Ishikawa (cell line): Measurements from ENCODE around the gene APC2.

ENCODE experiments used
- CEBPB ChIP-seq: IDR thresholded peaks from 2 replicates; pipeline ENCODE4 v1.6.1; 2012
- CREB1 ChIP-seq: IDR thresholded peaks from 2 replicates; pipeline ENCODE4 v1.6.1; 2012; ENCODE audit warnings: low read depth
- EGR1 ChIP-seq: IDR thresholded peaks from 2 replicates; pipeline ENCODE4 v1.6.1; 2012
- EP300 ChIP-seq: IDR thresholded peaks from 2 replicates; pipeline ENCODE4 v1.6.1; 2012; ENCODE audit warnings: borderline replicate concordance
- FOXM1 ChIP-seq: IDR thresholded peaks from 2 replicates; pipeline ENCODE4 v1.6.1; 2012; ENCODE audit warnings: low read depth, borderline replicate concordance
- NFIC ChIP-seq: IDR thresholded peaks from 2 replicates; pipeline ENCODE4 v1.6.1; 2012
- RAD21 ChIP-seq: IDR thresholded peaks from 2 replicates; pipeline ENCODE4 v1.6.1; 2012; ENCODE audit warnings: low read depth
- TAF1 ChIP-seq: IDR thresholded peaks from 2 replicates; pipeline ENCODE4 v1.6.1; 2012; ENCODE audit warnings: low read depth, mild to moderate bottlenecking
- TCF12 ChIP-seq: IDR thresholded peaks from 2 replicates; pipeline ENCODE4 v1.6.1; 2012; ENCODE audit warnings: low read depth
- TEAD4 ChIP-seq: IDR thresholded peaks from 2 replicates; pipeline ENCODE4 v1.6.1; 2012
- YY1 ChIP-seq: IDR thresholded peaks from 2 replicates; pipeline ENCODE4 v1.6.1; 2012; ENCODE audit warnings: low read depth
- ZBTB7A ChIP-seq: IDR thresholded peaks from 2 replicates; pipeline ENCODE4 v1.6.1; 2012; ENCODE audit warnings: low read depth
- TF ChIP-seq, protein P1 (sequence below): IDR thresholded peaks from 2 replicates; pipeline ENCODE4 v1.6.1; 2012
- TF ChIP-seq, protein P2 (sequence below): IDR thresholded peaks from 2 replicates; pipeline ENCODE4 v1.6.1; 2012
- TF ChIP-seq, protein P3 (sequence below): IDR thresholded peaks from 2 replicates; pipeline ENCODE4 v1.6.1; 2012; ENCODE audit warnings: low read depth, mild to moderate bottlenecking

Gene APC2

DNA sequence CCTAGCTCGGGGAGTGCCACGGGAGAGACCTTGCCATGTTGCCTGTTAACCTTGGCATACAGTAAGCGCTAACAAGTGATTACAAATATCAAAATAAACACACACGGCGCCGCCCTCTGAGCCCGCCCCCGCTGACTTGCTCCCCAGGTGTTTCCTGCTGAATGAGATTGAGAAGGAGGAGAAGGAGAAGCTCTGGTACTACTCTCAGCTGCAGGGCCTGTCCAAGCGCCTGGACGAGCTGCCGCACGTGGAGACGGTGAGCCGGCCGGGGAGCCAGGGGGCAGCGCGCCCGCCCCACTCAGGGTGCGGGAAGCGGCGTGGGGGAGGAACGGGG, 5.0 kb downstream of the APC2 start:
- 0 out of 2 replicates have a peak, but pooled peaks have one; percentile 36 for TF ChIP-seq EGR1
- TF ChIP-seq YY1, result no peak

DNA sequence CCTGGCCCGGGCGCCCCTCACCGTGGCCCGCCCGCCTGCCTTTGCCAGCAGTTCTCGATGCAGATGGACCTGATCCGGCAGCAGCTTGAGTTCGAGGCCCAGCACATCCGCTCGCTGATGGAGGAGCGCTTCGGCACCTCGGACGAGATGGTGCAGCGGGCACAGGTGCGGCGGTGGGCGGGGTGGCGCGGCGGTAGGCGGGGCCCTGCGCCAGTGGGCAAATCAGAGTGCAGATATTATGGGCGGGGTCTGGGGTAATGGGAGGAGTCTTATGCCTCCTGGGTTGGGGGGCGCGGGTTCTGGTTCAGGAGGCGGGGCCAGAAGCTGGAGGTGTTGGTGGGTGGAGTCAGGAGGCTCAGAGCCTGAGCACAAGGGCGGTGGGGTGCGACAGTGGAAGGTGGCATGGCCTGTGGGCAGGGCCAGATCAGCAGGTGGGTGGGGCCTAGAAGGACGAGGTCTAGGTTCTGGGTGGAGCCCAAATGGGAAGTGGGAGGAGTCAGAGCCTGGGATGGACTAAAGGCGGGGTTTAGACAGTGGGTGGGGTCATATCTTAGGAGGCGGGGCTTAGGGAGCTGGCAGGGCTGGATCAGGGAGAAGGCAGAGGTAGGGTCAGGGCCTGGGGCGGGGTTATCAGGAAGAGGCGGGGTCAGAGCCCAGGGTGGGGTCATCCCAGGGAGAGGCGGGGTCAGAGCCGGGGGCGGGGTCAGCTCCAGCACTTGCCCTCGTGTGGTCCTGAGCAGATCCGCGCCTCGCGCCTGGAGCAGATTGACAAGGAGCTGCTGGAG, 5.6 kb downstream of the APC2 start:
- TF ChIP-seq, protein P1, sequence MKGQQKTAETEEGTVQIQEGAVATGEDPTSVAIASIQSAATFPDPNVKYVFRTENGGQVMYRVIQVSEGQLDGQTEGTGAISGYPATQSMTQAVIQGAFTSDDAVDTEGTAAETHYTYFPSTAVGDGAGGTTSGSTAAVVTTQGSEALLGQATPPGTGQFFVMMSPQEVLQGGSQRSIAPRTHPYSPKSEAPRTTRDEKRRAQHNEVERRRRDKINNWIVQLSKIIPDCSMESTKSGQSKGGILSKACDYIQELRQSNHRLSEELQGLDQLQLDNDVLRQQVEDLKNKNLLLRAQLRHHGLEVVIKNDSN, result no peak
- TF ChIP-seq, protein P2, sequence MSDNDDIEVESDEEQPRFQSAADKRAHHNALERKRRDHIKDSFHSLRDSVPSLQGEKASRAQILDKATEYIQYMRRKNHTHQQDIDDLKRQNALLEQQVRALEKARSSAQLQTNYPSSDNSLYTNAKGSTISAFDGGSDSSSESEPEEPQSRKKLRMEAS, result peak; percentile 97

DNA sequence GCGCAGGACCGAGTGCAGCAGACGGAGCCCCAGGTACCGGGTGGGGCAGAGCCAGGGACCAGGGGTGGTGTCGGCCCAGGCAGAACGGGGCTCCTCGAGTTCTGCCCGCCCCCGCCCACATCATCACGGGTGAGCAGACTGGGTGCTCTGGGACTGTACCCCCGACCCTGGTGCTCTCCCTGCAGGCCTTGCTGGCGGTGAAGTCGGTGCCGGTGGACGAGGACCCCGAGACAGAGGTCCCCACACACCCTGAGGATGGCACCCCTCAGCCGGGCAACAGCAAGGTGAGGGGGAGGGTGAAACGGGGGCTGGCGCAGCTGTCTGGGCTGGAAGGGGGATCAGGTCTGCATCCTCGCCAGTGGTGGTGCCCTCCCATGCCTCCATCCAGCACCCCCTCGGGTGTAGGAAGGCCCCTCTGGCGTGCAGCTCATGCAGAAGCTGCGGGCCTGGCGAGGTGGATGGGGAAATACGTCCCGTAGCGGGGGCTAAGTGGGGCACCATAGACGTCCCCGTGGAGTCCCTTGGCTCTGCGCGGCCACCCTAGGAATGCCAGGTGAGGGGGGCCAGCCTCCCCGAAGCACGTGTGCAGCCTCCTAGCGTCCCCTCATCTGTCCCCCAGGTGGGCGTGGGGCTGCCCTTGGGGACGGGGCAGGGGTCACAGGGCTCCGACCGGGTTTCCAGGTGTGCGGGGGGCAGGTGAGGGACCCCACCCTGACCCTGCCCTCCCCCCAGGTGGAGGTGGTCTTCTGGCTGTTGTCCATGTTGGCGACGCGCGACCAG, 6.4 kb downstream of the APC2 start:
- TF ChIP-seq TCF12 (0 out of 2 replicates have a peak, but pooled peaks have one; percentile 11), CREB1 (no peak), TAF1 (no peak)
- TF ChIP-seq, protein P2, result no peak

DNA sequence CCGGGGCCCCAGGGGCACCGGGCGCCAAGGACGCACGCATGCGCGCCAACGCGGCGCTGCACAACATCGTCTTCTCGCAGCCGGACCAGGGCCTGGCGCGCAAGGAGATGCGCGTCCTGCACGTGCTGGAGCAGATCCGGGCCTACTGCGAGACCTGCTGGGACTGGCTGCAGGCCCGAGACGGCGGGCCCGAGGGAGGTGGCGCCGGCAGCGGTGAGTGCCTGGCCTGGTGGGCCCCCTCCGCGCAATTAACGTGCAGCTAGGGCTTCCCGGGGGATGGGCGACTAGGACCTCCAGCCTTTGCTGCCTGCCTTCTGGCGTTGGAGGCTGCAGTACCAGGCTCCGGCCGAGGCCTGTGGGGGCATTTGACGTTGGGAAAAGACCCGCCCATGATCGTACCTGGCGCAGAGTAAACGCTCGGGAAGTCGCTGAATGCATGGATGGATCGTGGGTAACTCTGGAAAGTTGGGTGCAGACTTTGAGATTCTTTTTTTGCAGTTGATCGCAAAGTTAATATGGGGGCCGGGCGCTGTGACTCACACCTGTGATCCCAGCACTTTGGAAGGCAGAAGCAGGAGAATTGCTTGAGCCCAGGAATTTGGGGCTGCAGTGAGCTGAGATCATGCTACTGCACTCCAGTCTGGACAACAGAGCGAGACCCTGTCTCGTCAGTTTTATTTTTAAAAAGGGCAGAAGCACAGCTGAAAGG, 7.3 kb downstream of the APC2 start:
- TF ChIP-seq, protein P1, result no peak
- TF ChIP-seq, protein P2, result no peak
- no peak for TF ChIP-seq RAD21
- TF ChIP-seq TEAD4, result no peak
- no peak for TF ChIP-seq CREB1
- TF ChIP-seq YY1, result no peak
- no peak for TF ChIP-seq FOXM1
- no peak for TF ChIP-seq CEBPB
- TF ChIP-seq NFIC, result no peak
- TF ChIP-seq ZBTB7A, result no peak
- TF ChIP-seq TAF1, result no peak
- TF ChIP-seq EP300, result no peak
- no peak for TF ChIP-seq TCF12
- no peak for TF ChIP-seq EGR1
- TF ChIP-seq, protein P3, sequence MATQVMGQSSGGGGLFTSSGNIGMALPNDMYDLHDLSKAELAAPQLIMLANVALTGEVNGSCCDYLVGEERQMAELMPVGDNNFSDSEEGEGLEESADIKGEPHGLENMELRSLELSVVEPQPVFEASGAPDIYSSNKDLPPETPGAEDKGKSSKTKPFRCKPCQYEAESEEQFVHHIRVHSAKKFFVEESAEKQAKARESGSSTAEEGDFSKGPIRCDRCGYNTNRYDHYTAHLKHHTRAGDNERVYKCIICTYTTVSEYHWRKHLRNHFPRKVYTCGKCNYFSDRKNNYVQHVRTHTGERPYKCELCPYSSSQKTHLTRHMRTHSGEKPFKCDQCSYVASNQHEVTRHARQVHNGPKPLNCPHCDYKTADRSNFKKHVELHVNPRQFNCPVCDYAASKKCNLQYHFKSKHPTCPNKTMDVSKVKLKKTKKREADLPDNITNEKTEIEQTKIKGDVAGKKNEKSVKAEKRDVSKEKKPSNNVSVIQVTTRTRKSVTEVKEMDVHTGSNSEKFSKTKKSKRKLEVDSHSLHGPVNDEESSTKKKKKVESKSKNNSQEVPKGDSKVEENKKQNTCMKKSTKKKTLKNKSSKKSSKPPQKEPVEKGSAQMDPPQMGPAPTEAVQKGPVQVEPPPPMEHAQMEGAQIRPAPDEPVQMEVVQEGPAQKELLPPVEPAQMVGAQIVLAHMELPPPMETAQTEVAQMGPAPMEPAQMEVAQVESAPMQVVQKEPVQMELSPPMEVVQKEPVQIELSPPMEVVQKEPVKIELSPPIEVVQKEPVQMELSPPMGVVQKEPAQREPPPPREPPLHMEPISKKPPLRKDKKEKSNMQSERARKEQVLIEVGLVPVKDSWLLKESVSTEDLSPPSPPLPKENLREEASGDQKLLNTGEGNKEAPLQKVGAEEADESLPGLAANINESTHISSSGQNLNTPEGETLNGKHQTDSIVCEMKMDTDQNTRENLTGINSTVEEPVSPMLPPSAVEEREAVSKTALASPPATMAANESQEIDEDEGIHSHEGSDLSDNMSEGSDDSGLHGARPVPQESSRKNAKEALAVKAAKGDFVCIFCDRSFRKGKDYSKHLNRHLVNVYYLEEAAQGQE, result no peak

DNA sequence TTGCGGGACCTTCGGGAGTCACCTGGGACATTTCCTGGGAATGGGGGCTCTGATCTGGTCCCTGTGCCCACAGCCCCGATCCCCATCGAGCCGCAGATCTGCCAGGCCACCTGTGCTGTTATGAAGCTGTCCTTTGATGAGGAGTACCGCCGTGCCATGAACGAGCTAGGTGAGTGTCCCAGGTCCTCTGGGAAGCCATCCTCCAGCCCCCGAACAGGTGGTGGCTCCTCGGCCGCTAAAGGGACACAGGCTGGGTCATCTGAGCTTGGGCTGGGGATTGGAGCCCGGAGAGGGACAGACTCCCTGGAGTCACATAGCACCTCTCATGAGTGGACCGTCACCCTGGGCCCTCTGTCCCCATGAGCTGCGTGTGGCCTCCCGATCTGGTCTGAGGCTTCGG, 8.0 kb downstream of the APC2 start:
- TF ChIP-seq EP300 (no peak), YY1 (no peak), TAF1 (no peak), CEBPB (no peak), RAD21 (no peak), TEAD4 (no peak), ZBTB7A (no peak), EGR1 (no peak), FOXM1 (no peak)
- TF ChIP-seq, protein P2, result no peak
- TF ChIP-seq, protein P1, result no peak

DNA sequence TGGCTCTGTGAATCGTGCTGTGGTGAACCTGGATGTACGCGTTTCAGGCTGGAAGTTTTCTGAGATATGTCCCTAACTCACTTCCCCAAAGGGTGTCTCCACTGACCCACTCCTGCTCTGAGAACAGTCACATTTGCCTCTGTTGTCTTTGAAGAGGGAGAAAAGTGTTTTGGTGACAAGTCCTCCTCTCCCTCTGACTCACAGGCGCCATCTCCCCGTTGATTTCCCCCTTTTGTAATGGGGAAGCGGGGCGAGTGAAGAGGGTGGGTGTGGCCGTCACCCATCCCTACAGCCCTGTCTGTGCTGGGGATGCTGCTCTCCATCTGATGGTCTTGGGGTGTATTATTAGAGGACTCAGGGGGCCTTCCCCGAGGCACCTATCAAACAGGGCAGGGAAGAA, 9.6 kb downstream of the APC2 start:
- no peak for TF ChIP-seq TEAD4
- no peak for TF ChIP-seq TAF1
- no peak for TF ChIP-seq TCF12
- TF ChIP-seq NFIC, result no peak
- no peak for TF ChIP-seq RAD21
- TF ChIP-seq, protein P1, result no peak
- TF ChIP-seq, protein P2, result no peak
- no peak for TF ChIP-seq FOXM1
- no peak for TF ChIP-seq CREB1
- no peak for TF ChIP-seq CEBPB
